GM12801 (cell line): ENCODE measurements around the gene PTPN7.

Source experiments
- TF ChIP-seq, protein P1 (sequence below): IDR thresholded peaks from one replicate; pipeline ENCODE4 v1.5.1; 2011; ENCODE audit warnings: control low read depth; ENCODE audit not compliant: insufficient read length; ENCODE audit errors: extremely low read depth

The PTPN7 gene

DNA sequence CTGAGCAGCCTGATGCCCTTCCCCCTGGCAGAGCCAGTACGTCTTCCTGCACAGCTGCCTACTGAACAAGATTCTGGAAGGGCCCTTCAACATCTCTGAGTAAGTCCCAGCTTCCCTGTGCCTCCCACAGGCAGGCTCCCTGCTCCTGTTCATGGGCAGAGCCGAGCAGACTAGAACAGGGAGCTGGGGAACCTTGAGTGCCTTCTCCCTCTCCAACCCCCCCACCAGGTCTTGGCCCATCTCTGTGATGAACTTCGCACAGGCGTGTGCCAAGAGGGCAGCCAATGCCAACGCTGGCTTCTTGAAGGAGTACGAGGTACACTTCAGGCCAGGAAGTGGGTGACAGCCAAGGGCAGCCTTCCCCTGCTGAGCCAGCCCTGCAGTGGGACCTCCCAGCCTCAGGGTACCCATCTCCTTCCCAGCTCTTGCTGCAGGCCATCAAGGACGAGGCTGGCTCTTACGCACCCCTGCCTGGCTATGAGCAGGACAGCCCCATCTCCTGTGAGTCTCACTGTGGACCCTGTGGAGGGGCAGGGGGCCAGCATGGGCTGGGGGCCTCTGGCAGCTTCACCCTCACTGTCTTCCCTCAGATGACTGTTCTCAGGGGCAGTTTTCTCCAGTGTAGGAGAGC lies 26.8 kb upstream of the PTPN7 start:
- TF ChIP-seq, protein P1, sequence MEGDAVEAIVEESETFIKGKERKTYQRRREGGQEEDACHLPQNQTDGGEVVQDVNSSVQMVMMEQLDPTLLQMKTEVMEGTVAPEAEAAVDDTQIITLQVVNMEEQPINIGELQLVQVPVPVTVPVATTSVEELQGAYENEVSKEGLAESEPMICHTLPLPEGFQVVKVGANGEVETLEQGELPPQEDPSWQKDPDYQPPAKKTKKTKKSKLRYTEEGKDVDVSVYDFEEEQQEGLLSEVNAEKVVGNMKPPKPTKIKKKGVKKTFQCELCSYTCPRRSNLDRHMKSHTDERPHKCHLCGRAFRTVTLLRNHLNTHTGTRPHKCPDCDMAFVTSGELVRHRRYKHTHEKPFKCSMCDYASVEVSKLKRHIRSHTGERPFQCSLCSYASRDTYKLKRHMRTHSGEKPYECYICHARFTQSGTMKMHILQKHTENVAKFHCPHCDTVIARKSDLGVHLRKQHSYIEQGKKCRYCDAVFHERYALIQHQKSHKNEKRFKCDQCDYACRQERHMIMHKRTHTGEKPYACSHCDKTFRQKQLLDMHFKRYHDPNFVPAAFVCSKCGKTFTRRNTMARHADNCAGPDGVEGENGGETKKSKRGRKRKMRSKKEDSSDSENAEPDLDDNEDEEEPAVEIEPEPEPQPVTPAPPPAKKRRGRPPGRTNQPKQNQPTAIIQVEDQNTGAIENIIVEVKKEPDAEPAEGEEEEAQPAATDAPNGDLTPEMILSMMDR: no peak

DNA sequence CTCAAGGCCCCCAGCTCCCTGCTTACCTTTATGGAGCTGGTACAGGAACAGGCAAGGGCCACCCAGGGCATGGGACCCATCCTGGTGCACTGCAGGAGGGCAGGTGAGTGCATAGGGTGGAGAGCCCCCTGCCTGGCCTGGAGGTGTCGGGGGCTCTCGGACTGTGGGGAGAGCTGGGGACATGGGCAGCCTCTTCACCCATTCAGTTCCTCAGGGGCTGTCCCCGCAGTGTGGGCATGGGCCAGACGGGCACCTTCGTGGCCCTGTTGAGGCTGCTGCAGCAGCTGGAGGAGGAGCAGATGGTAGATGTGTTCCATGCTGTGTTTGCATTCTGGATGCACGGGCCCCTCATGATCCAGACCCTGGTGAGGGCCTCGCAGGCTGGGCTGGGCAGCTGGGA lies 25.9 kb upstream of the PTPN7 start:
- TF ChIP-seq, protein P1: no peak

DNA sequence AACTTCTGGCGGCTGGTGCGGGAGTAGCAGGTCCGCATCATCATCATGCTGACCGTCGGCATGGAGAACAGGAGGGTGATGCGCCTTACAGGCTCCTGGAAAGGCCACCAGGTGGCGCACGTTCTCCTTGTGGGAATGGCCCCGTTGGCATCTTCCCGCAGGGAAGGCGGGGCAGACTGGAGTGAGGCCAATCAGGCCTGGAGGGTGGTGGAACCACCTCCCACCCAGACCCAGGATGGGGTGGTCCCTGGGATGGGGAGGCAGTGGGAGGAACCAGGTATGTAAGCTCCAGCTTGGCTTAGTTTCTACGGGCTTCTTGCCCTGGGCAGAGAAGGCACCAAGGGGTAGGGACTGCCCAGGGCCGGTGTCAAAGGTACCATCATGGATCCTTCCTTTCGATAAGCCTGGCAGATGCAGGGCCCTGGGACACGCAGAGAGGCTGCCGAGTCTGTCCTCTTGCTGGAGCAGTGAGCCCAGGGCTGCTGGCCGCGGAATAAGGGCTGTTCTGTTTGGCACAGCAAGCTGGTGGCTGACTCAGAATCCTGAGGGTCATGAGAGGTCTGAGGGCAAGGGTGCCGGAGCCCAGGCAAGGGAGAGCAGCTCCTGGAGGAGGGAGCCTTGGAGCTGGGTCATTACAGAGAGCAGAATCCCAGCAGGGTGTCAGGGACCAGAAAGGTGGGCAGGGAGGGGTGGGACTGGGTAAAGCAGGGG lies 24.5 kb upstream of the PTPN7 start:
- TF ChIP-seq, protein P1: no peak

DNA sequence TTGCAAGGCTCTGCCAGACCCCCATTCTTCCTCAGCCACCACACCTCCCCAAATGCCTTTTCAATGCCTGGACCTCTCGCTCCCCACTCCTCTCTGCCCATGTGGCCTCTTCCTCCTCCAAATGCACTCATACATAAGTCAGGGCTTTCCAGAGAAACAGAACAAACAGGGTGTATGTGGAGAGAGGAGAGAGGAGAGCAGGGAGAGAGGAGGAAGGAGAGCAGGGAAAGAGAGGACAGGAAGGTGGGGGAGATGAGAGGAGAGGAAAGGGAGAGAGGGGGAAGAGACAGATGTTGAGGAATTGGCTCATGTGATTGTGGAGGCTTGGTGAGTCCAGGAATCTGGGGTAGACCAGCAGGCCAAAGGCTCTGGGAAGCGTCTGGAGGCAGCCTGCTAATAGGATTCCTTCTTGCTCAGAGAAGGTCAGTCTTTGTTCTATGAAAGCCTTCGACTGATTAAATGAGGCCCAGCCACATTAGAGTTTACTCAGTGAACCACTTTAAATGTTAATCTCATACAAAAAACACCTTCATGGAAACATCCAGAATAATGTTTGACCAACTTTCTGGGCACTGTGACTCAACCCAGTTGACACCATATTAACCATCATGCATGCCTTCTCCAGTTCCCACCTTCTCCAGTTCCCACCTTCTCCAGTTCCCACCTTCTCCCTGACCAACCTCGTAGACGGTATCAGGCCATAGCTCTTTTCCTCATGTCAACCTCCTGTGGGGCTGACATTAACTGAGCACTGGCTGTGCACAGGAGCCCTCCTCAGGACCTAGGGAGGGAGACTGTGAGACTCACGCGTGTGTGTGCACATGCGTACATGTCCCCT lies 21.9 kb upstream of the PTPN7 start:
- TF ChIP-seq, protein P1: no peak

DNA sequence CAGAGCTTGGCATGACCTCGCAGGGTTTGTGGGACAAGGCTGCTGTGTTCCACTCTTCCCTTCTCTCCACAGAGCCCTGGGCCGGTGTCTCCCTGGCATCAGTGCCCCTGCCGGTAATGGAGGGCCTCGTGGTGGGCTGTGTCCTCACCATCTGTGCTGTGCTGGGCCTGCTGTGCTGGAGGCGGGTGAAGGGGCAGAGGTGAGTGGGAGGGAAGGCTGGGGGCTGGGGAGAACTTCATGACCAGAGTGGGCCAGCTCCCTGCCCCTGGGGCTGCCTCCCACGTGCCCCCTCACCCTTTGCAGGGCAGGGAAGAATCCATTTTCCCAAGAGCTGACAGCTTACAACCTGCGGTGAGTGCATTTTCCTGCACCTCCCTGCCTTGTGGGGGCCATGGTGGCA lies 21.2 kb upstream of the PTPN7 start:
- TF ChIP-seq, protein P1: no peak

DNA sequence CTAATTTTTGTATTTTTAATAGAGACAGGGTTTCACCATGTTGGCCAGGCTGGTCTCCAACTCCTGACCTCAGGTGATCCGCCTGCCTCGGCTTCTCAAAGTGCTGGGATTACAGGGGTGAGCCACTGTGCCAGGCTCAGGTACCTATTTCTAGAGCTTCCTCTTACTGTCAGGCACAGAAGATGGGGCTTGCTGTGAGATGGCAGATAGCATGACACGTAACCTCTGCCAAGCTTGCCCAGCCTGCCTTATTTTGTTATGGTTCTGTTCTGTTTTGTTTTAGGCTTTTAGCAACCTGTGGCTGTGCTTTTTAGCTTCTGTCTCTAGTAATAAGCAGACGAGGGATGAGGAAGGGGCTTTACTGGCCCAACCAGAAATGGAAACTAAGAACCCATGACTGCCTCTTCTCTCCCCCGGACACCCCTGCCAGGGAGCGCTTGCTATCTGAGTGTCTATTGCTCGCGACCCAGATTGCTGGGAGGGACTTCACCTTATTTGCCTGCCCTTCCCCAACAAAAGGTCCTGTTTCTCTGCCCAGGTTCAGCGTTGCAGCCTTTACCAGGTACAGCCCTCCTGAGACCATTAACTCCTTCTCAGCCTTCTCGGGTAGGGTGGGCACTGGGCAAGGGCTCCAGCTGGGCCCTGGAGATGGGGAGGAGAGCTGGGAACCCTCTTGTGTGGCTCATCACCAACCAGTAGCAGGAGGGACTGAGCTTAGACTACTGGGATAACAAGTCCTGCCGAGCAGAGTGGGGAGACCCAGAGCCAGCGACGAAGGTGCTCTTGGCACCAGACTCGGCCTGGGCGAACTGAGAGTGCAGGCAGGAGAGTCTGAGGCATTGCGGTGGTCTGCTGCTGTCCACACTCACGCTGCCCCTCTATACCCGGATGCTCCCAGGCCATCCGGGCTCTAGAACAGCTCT lies 19.7 kb upstream of the PTPN7 start:
- TF ChIP-seq, protein P1: no peak
